Peyer's patch (tissue), 4 donors: Measurements from ENCODE around the gene PTPRA.

ENCODE experiments used
- POLR2A ChIP-seq, 2 donors: fragments of 450-650 bp; IDR thresholded peaks; one replicate each; pipeline ENCODE4 v1.5.1; 2017; ENCODE audit warnings: antibody characterized with exemption in 2 of 2, mild to moderate bottlenecking in 2 of 2, moderate library complexity in 2 of 2
- TF ChIP-seq, protein P1 (sequence below), 6 experiments: fragments of 450-650 bp in 4 of 6; fragments of 200-600 bp in 2 of 6; sonication (generic) in 1 of 6; IDR thresholded peaks; one replicate each; pipeline ENCODE4 v1.5.1; 2017 to 2019; ENCODE audit warnings: antibody characterized with exemption in 6 of 6, mild to moderate bottlenecking in 3 of 6, moderate library complexity in 1 of 6

GRCh38 chr20:2891343-2891742 lies 18.1 kb downstream of the PTPRA start:
- TF ChIP-seq, protein P1, sequence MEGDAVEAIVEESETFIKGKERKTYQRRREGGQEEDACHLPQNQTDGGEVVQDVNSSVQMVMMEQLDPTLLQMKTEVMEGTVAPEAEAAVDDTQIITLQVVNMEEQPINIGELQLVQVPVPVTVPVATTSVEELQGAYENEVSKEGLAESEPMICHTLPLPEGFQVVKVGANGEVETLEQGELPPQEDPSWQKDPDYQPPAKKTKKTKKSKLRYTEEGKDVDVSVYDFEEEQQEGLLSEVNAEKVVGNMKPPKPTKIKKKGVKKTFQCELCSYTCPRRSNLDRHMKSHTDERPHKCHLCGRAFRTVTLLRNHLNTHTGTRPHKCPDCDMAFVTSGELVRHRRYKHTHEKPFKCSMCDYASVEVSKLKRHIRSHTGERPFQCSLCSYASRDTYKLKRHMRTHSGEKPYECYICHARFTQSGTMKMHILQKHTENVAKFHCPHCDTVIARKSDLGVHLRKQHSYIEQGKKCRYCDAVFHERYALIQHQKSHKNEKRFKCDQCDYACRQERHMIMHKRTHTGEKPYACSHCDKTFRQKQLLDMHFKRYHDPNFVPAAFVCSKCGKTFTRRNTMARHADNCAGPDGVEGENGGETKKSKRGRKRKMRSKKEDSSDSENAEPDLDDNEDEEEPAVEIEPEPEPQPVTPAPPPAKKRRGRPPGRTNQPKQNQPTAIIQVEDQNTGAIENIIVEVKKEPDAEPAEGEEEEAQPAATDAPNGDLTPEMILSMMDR (IDR thresholded peaks at IDR 0.05): no peak
- no peak for TF ChIP-seq POLR2A (IDR thresholded peaks at IDR 0.05)
